Measurements from ENCODE around the gene PRR20D.
"Not testable (repeated sequence)": the region's sequence is repeated elsewhere in the genome, so short reads cannot be mapped to it uniquely, and the experiment has no call there.

DNA sequence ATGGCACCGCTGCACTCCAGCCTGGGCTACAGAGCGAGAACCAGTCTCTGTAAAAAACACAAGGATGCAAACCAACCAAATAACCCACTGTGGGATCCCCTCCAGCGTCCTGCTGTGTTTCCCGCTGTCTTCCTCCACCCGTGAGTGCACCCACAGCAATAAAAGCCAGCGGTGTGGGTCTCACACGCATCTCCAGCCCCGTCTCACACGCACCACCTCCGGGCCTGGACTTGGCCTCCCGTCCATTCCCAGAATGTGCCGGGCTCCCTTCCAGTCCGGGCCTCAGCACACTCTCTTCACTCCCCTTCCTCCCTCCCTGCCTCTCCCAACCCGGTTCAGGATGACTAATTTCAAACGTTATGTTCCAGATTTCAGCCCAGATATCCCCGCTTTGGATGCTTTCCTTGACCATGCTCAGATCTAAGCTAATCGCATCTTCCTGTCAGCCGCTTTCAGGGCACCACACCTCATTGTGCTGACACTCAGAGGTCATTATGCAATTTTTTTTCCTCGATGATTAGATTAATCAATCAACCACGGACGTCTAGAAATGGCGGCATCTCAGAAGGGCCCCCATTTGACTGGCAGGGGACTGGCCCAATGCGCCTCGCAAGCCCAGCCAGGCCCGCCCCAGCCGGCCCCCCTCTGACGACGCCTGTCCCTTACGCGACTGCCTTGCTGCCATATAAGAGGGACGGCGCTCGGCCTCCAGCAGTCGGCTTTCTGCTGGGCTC is 20.0 kb upstream of the PRR20D start, which contains the start of gene PRR20A:
- TF ChIP-seq PAX5 (IDR thresholded peaks at IDR 0.05; ENCODE audit: borderline replicate concordance, low read depth, low read length); MYC (IDR thresholded peaks at IDR 0.05; ENCODE audit: insufficient read depth, insufficient read length, insufficient replicate concordance, low read length, severe bottlenecking); CEBPB (IDR thresholded peaks at IDR 0.05; ENCODE audit: borderline replicate concordance in 1 of 2, low read depth in 2 of 2, low read length in 2 of 2); HDGF (IDR thresholded peaks at IDR 0.05); ZNF274 (IDR thresholded peaks at IDR 0.05; ENCODE audit: insufficient read depth, insufficient read length); RELA (IDR thresholded peaks at IDR 0.05; ENCODE audit: borderline replicate concordance, partially characterized antibody); FOXM1 (IDR thresholded peaks at IDR 0.05; ENCODE audit: low read depth, low read length); ZBTB11 (CRISPR knock-in tag; IDR thresholded peaks at IDR 0.05); GATAD2B (conservative IDR thresholded peaks at IDR 0.05; ENCODE audit: low read depth); SUPT20H (IDR thresholded peaks at IDR 0.05; ENCODE audit: borderline replicate concordance, control insufficient read depth, low read depth, low read length); NBN (IDR thresholded peaks at IDR 0.05): not testable (repeated sequence)
- TF ChIP-seq, protein P1, sequence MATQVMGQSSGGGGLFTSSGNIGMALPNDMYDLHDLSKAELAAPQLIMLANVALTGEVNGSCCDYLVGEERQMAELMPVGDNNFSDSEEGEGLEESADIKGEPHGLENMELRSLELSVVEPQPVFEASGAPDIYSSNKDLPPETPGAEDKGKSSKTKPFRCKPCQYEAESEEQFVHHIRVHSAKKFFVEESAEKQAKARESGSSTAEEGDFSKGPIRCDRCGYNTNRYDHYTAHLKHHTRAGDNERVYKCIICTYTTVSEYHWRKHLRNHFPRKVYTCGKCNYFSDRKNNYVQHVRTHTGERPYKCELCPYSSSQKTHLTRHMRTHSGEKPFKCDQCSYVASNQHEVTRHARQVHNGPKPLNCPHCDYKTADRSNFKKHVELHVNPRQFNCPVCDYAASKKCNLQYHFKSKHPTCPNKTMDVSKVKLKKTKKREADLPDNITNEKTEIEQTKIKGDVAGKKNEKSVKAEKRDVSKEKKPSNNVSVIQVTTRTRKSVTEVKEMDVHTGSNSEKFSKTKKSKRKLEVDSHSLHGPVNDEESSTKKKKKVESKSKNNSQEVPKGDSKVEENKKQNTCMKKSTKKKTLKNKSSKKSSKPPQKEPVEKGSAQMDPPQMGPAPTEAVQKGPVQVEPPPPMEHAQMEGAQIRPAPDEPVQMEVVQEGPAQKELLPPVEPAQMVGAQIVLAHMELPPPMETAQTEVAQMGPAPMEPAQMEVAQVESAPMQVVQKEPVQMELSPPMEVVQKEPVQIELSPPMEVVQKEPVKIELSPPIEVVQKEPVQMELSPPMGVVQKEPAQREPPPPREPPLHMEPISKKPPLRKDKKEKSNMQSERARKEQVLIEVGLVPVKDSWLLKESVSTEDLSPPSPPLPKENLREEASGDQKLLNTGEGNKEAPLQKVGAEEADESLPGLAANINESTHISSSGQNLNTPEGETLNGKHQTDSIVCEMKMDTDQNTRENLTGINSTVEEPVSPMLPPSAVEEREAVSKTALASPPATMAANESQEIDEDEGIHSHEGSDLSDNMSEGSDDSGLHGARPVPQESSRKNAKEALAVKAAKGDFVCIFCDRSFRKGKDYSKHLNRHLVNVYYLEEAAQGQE (IDR thresholded peaks at IDR 0.05; ENCODE audit: low read depth, low read length), result not testable (repeated sequence)
- TF ChIP-seq, protein P2, sequence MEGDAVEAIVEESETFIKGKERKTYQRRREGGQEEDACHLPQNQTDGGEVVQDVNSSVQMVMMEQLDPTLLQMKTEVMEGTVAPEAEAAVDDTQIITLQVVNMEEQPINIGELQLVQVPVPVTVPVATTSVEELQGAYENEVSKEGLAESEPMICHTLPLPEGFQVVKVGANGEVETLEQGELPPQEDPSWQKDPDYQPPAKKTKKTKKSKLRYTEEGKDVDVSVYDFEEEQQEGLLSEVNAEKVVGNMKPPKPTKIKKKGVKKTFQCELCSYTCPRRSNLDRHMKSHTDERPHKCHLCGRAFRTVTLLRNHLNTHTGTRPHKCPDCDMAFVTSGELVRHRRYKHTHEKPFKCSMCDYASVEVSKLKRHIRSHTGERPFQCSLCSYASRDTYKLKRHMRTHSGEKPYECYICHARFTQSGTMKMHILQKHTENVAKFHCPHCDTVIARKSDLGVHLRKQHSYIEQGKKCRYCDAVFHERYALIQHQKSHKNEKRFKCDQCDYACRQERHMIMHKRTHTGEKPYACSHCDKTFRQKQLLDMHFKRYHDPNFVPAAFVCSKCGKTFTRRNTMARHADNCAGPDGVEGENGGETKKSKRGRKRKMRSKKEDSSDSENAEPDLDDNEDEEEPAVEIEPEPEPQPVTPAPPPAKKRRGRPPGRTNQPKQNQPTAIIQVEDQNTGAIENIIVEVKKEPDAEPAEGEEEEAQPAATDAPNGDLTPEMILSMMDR (IDR thresholded peaks at IDR 0.05 in 2 of 3, conservative IDR thresholded peaks at IDR 0.05 in 1 of 3; ENCODE audit: control insufficient read depth in 2 of 3, extremely low read depth in 1 of 3, insufficient read depth in 1 of 3, low read depth in 3 of 3, low read length in 3 of 3), result not testable (repeated sequence)

All from GM12878 (cell line).